A549 treated with CpdA at 1 μM for 4 hours (cell line): ENCODE results near the gene COX15. TPM values are rescaled to one million over a fixed set of nuclear protein-coding genes. Genes with fewer than 3 reads are reported as not detected.

Experiments
- total RNA-seq: library from RNA; stranded (reverse); fragments of 200-300 nt; extraction: Qiagen RNA extraction; gene quantifications from 5 replicates; pipeline ENCODE4 v1.2.3, GENCODE V29; 2022; ENCODE audit warnings: low read depth

The COX15 gene
- 31.4 to 34.6 TPM (median 32.1 TPM) in 5 replicates for total RNA-seq

DNA sequence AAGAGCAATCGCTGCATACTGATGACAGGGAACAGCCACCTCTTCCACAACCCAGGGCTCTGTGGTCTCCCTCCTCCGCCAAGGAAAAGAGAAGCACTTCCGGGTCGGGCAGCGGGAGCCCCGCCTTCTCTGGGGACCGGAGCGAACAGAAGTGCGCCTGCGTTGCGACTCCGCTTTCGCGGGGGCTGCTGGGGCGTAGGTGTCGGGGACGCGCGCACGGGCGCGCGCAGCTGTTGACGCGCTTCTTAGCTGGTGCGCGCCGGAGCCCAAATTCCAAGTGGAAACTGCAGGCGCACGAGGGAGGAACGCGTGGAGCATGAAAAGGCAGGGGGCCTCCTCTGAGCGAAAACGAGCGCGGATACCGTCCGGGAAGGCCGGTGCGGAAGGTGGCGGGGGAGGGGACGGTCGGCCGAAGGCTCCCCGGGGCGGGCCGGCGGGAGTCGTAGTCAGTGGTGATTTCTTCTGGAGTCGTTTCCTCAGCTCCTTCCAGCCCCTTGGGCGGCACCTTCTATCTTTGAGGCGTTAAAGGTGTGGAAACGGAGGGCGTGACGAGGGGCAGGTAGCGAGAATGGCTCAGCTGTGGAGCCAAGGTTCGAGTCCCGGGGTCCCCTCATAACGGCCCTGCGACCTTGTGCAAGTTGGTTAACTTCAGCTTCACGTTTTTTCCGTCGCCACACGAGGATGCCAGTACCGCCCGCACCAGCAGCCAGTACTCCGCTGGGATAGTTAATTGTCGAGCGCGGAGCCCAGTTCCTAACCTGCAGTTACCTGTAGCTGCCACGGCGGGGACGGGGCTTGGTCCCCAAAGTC lies at the start of gene COX15, which contains the start of gene CUTC:
TSS of gene COX15 (minus strand) at position 95 of the 810 bp plus-strand sequence. CDS start at position 17, 78 bp downstream.
TSS of gene CUTC (plus strand) at position 202 of the 810 bp plus-strand sequence. CDS start at position 317, 115 bp downstream.

Other genes starting within 250 kb of the COX15 start
- gene NKX2-3, start 199.2 kb downstream of the COX15 start, total RNA-seq = 0.08 TPM in 1 of 5 replicates, not detected in the others
- gene SLC25A28, start 111.7 kb downstream of the COX15 start, total RNA-seq = 25.8 to 30.3 TPM (median 28.2 TPM) in 5 replicates
- gene ENTPD7, start 72.6 kb downstream of the COX15 start, total RNA-seq = 12.1 to 19.9 TPM (median 14.9 TPM) in 5 replicates
- gene CUTC, start 107 bp upstream of the COX15 start, total RNA-seq = 33.8 to 37.7 TPM (median 35.8 TPM) in 5 replicates
- gene ABCC2, start 50.5 kb upstream of the COX15 start, total RNA-seq = 164 to 201 TPM (median 185 TPM) in 5 replicates